ENCODE measurements around the gene S100A5.
A peak's percentile ranks its signal among the peaks of the same experiment; 100 is the strongest.

Gene S100A5

GRCh38 chr1:153503766-153504165 is 37.0 kb downstream of the S100A5 start:
- no peak for DNase-seq

- no peak for DNase-seq
These were observed 42.0 kb downstream of the S100A5 start for GRCh38 chr1:153498746-153499145.

GRCh38 chr1:153495536-153495935 is 45.2 kb downstream of the S100A5 start:
- DNase-seq = no peak

- DNase-seq = peak; percentile 89
These were observed 45.7 kb downstream of the S100A5 start for GRCh38 chr1:153494976-153495535.

GRCh38 chr1:153493343-153493960 is 47.3 kb downstream of the S100A5 start:
- DNase-seq = no peak

- DNase-seq = peak; percentile 43
These were observed 50.3 kb downstream of the S100A5 start for GRCh38 chr1:153490272-153491051.

- no peak for DNase-seq
These were observed 52.0 kb downstream of the S100A5 start for GRCh38 chr1:153488731-153489130.

- DNase-seq = no peak
These were observed 53.0 kb downstream of the S100A5 start for GRCh38 chr1:153487707-153488106.

Data from OCI-M1 (cell line).